CD4-positive, alpha-beta T cell treated with Interleukin-2 at 100 ng/mL for 4 hours (primary cell): Measurements from ENCODE around the gene CCDC154.
"Not testable (repeated sequence)": the region's sequence is repeated elsewhere in the genome, so short reads cannot be mapped to it uniquely, and the experiment has no call there.

Experiments
- DNase-seq: peaks from one replicate; pipeline ENCODE4 v3.0.0-alpha.2; 2020; ENCODE audit warnings: low spot score

CCDC154 gene

GRCh38 chr16:1474082-1474795 lies 29.9 kb upstream of the CCDC154 start:
- no peak for DNase-seq

GRCh38 chr16:1472974-1473373 lies 28.6 kb upstream of the CCDC154 start:
- DNase-seq, result no peak

GRCh38 chr16:1471569-1472194 lies 27.3 kb upstream of the CCDC154 start:
- no peak for DNase-seq

GRCh38 chr16:1470481-1471251 lies 26.3 kb upstream of the CCDC154 start:
- DNase-seq, result no peak

- no peak for DNase-seq
These were observed 25.4 kb upstream of the CCDC154 start for GRCh38 chr16:1469693-1470201.

GRCh38 chr16:1469141-1469540 lies 24.8 kb upstream of the CCDC154 start:
- DNase-seq, result not testable (repeated sequence)

GRCh38 chr16:1468426-1468810 lies 24.1 kb upstream of the CCDC154 start:
- no peak for DNase-seq

- DNase-seq, result no peak
These were observed 22.7 kb upstream of the CCDC154 start for GRCh38 chr16:1466968-1467521.

- DNase-seq, result no peak
These were observed 21.7 kb upstream of the CCDC154 start for GRCh38 chr16:1466054-1466453.

- no peak for DNase-seq
These were observed 21.2 kb upstream of the CCDC154 start for GRCh38 chr16:1465567-1465915.

- no peak for DNase-seq
These were observed 20.7 kb upstream of the CCDC154 start for GRCh38 chr16:1464894-1465566.

GRCh38 chr16:1464196-1464893 lies 20.0 kb upstream of the CCDC154 start:
- no peak for DNase-seq

- no peak for DNase-seq
These were observed 16.8 kb upstream of the CCDC154 start for GRCh38 chr16:1461146-1461545.

GRCh38 chr16:1460602-1461138 lies 16.3 kb upstream of the CCDC154 start:
- no peak for DNase-seq

- DNase-seq, result no peak
These were observed 15.6 kb upstream of the CCDC154 start for GRCh38 chr16:1459967-1460366.

GRCh38 chr16:1458977-1459341 lies 14.6 kb upstream of the CCDC154 start:
- no peak for DNase-seq

GRCh38 chr16:1458336-1458976 lies 14.1 kb upstream of the CCDC154 start:
- DNase-seq, result no peak

GRCh38 chr16:1457489-1458245 lies 13.3 kb upstream of the CCDC154 start:
- no peak for DNase-seq

GRCh38 chr16:1456951-1457350 lies 12.6 kb upstream of the CCDC154 start:
- no peak for DNase-seq
